B cell (primary cell): ENCODE measurements around the gene MTHFD1. TPM values are rescaled to one million over a fixed set of nuclear protein-coding genes. Genes with fewer than 3 reads are reported as not detected.

ENCODE experiments used
- ATAC-seq: fragments of 200-7000 bp; cut with Tn5 transposase; one replicate; pipeline ENCODE4 v1.10.0; 2021; ENCODE audit warnings: low read depth, mild to moderate bottlenecking, moderate number of reproducible peaks, moderate library complexity
- CTCF ChIA-PET: fragments of 350-600 bp; sonication (Branson Sonifier 250); formaldehyde crosslinking; loops from one replicate; lab custom pipeline; 2021; ENCODE audit warnings: antibody characterized with exemption, inconsistent platforms; lab: Charles Lee
- POLR2A ChIA-PET: fragments of 350-600 bp; sonication (Branson Sonifier 250); formaldehyde crosslinking; loops from one replicate; lab custom pipeline; 2021; ENCODE audit warnings: antibody characterized with exemption; lab: Charles Lee
- DNase-seq: peaks from one replicate; pipeline ENCODE4 v3.0.0; 2013
- H2AFZ ChIP-seq: 2 replicates; pipeline ENCODE4 v1.6.1; 2012; ENCODE audit warnings: mild to moderate bottlenecking, low read depth, low read length; ENCODE audit not compliant: insufficient read depth, poor library complexity, severe bottlenecking
- H3K27ac ChIP-seq, 2 donors: 1 replicate in 1 of 2; 2 replicates in 1 of 2; pipeline ENCODE4 v1.5.1; 2012 to 2013; ENCODE audit warnings: low read length in 2 of 2, mild to moderate bottlenecking in 2 of 2, moderate library complexity in 1 of 2
- H3K27me3 ChIP-seq, 4 experiments: fragments of 200-600 bp in 1 of 4; sonication (generic) in 1 of 4; replicated peaks in 1 of 4; 1 replicate in 2 of 4; 2 replicates in 2 of 4; pipeline versions ENCODE4 v1.6.1 to v1.7.0; 2013 to 2016; ENCODE audit warnings: low read length in 3 of 4, mild to moderate bottlenecking in 2 of 4, mixed read lengths in 1 of 4, moderate library complexity in 1 of 4; ENCODE audit not compliant: insufficient read depth in 4 of 4, control insufficient read depth in 3 of 4; ENCODE audit errors: control extremely low read depth in 1 of 4
- H3K36me3 ChIP-seq, 2 experiments: replicated peaks in 1 of 2; 1 replicate in 1 of 2; 2 replicates in 1 of 2; pipeline versions ENCODE4 v1.6.1 to v1.7.1; 2013; ENCODE audit warnings: low read length in 1 of 2; ENCODE audit not compliant: insufficient read depth in 2 of 2, control insufficient read depth in 1 of 2; ENCODE audit errors: control extremely low read depth in 1 of 2, extremely low read depth in 1 of 2
- H3K4me1 ChIP-seq, 2 donors: fragments of 200-600 bp in 1 of 2; sonication (generic) in 1 of 2; 1 replicate in 1 of 2; 2 replicates in 1 of 2; pipeline versions ENCODE4 v1.5.1 to v1.6.1; 2013 to 2017; ENCODE audit warnings: low read length in 2 of 2; ENCODE audit not compliant: control insufficient read depth in 2 of 2, insufficient read depth in 2 of 2
- H3K4me2 ChIP-seq: replicated peaks from 2 replicates; pipeline ENCODE3; 2012; ENCODE audit warnings: mild to moderate bottlenecking, low read depth, low read length; ENCODE audit not compliant: poor library complexity, severe bottlenecking
- H3K4me3 ChIP-seq, 5 experiments: fragments of 200-600 bp in 1 of 5; sonication (generic) in 1 of 5; 1 replicate in 3 of 5; 2 replicates in 2 of 5; pipeline versions ENCODE4 v1.5.1 to v1.7.0; 2011 to 2016; ENCODE audit warnings: low read length in 4 of 5, mild to moderate bottlenecking in 4 of 5, low read depth in 2 of 5, control low read depth in 1 of 5, moderate library complexity in 1 of 5; ENCODE audit not compliant: insufficient read depth in 1 of 5; ENCODE audit errors: control extremely low read depth in 1 of 5, extremely low read depth in 1 of 5
- H3K79me2 ChIP-seq: fragments of 200-600 bp; sonication (generic); one replicate; pipeline ENCODE4 v1.6.0; 2016; ENCODE audit warnings: low read length; ENCODE audit not compliant: control insufficient read depth, insufficient read depth
- H3K9ac ChIP-seq: fragments of 200-600 bp; sonication (generic); 2 replicates; pipeline ENCODE4 v1.6.1; 2017; ENCODE audit warnings: mild to moderate bottlenecking, low read length, moderate library complexity
- H3K9me3 ChIP-seq, 3 donors: one replicate each; pipeline versions ENCODE4 v1.6.1 to v1.7.1; 2013; ENCODE audit warnings: low read length in 2 of 3; ENCODE audit not compliant: control insufficient read depth in 2 of 3, insufficient read depth in 1 of 3; ENCODE audit errors: control extremely low read depth in 1 of 3
- H4K20me1 ChIP-seq: 2 replicates; pipeline ENCODE4 v1.6.0; 2012; ENCODE audit warnings: mild to moderate bottlenecking, low read length; ENCODE audit not compliant: insufficient read depth, control insufficient read depth, poor library complexity, severe bottlenecking
- H3K27ac Mint-ChIP-seq: one replicate; pipeline ENCODE4 v1.8.0; 2021; ENCODE audit warnings: mixed read lengths
- H3K27me3 Mint-ChIP-seq: one replicate; pipeline ENCODE4 v1.8.0; 2021; ENCODE audit warnings: mixed read lengths
- H3K4me1 Mint-ChIP-seq: one replicate; pipeline ENCODE4 v1.8.0; 2021; ENCODE audit warnings: mixed read lengths
- H3K4me3 Mint-ChIP-seq: one replicate; pipeline ENCODE4 v1.8.0; 2021; ENCODE audit warnings: mixed read lengths
- H3K9me3 Mint-ChIP-seq: one replicate; pipeline ENCODE4 v1.8.0; 2022; ENCODE audit warnings: mixed read lengths; ENCODE audit not compliant: insufficient read depth
- CTCF ChIP-seq: fragments of 200-600 bp; IDR thresholded peaks from one replicate; pipeline ENCODE4 v1.8.0; 2022; ENCODE audit warnings: antibody characterized with exemption, mild to moderate bottlenecking
- EZH2 ChIP-seq: IDR thresholded peaks from 2 replicates; pipeline ENCODE4 v1.6.1; 2012; ENCODE audit warnings: borderline replicate concordance, low read depth, mild to moderate bottlenecking, moderate library complexity, low read length; ENCODE audit not compliant: insufficient read depth, poor library complexity, severe bottlenecking
- WGBS: methylation state at CpG from one replicate; pipeline ENCODE4 v1.1.5; 2013; ENCODE audit warnings: missing lambda C conversion rate; ENCODE audit not compliant: insufficient coverage; 5-methylcytosine and 5-hydroxymethylcytosine counted together
- intact Hi-C: fragments of 100-400 bp; cut with micrococcal nuclease; formaldehyde crosslinking; loops from one replicate; pipeline ENCODE4 v1.10.0; 2022
- polyA plus RNA-seq: library from polyadenylated mRNA; depleted of rRNA; stranded (reverse); fragments of >200 nt; gene quantifications from 2 replicates; pipeline ENCODE4 v1.2.3, GENCODE V29; 2012
- total RNA-seq, 2 donors: library from RNA; stranded (reverse); fragments of 120-200 nt in 1 of 2; gene quantifications; 1 replicate in 1 of 2; 2 replicates in 1 of 2; pipeline versions ENCODE4 v1.2.3 to v1.2.4, GENCODE V29; 2013 to 2022

Gene MTHFD1
- total and polyA plus RNA-seq, 2 donors (not counting 1 experiment from before 2014, with no cell fraction given): 32.3 to 51.3 TPM

GRCh38 chr14:64447876-64448670 lies 59.9 kb downstream of the MTHFD1 start:
- peaks cover 57% of the 10 kb centered on the region for H3K4me1 Mint-ChIP-seq
- H2AFZ ChIP-seq: no peak overlapping the region
- 97% methylated on average over 3 of the region's 5 CpGs for WGBS
- peak overlapping the region in 1 of 2 donors; percentile 54 for H3K27ac ChIP-seq
- no peaks in the 10 kb centered on the region for H3K27me3 ChIP-seq
- ChIA-PET CTCF (interaction anchor here (1.6 to 5.5 kb wide), 2 partner anchors 13 to 17 kb away, joined by 7 to 43 read pairs; no protein-coding TSS in a partner anchor), POLR2A (interaction anchor here (0.5 kb wide), 1 partner anchor 63 kb away, joined by 3 read pairs; no protein-coding TSS in a partner anchor)
- H3K9me3 Mint-ChIP-seq: no peaks in the 10 kb centered on the region
- TF ChIP-seq CTCF (no peak), EZH2 (no peak)
- ATAC-seq: no peak
- H3K9me3 ChIP-seq: no peaks in the 10 kb centered on the region
- H3K4me3 Mint-ChIP-seq: no peak overlapping the region
- peaks cover 31 to 49% of the 10 kb centered on the region in 2 donors for H3K4me1 ChIP-seq
- peaks cover 11 to 21% of the 10 kb centered on the region in 2 experiments for H3K36me3 ChIP-seq
- no peaks in the 10 kb centered on the region for H3K79me2 ChIP-seq
- H3K4me3 ChIP-seq: no peak overlapping the region
- no peaks in the 10 kb centered on the region for H4K20me1 ChIP-seq
- no peak overlapping the region for H3K4me2 ChIP-seq
- intact Hi-C loops: loop anchor here (5.0 kb wide), 1 partner anchor 54 kb away; the partner anchor contains the start of genes ZBTB1 and ZBTB25
- no peaks in the 10 kb centered on the region for H3K27me3 Mint-ChIP-seq
- no peak overlapping the region for H3K9ac ChIP-seq
- no peak for DNase-seq
- H3K27ac Mint-ChIP-seq: peak overlapping the region; percentile 76

GRCh38 chr14:64450255-64450654 lies 62.1 kb downstream of the MTHFD1 start:
- no peaks in the 10 kb centered on the region for H3K27me3 Mint-ChIP-seq
- ATAC-seq (peak; percentile 64), DNase-seq (peak; percentile 26)
- H3K79me2 ChIP-seq: no peaks in the 10 kb centered on the region
- H3K4me2 ChIP-seq: peak overlapping the region; percentile 50
- peak overlapping the region; percentile 55 for H3K4me3 Mint-ChIP-seq
- no peaks in the 10 kb centered on the region for H3K27me3 ChIP-seq
- peaks cover 10 to 28% of the 10 kb centered on the region in 2 experiments for H3K36me3 ChIP-seq
- H3K27ac Mint-ChIP-seq: peak overlapping the region; percentile 86
- TF ChIP-seq EZH2 (no peak), CTCF (no peak)
- peak overlapping the region; percentile 55 to 59 for H3K27ac ChIP-seq
- H3K9me3 Mint-ChIP-seq: no peaks in the 10 kb centered on the region
- peaks cover 39% of the 10 kb centered on the region for H3K4me1 Mint-ChIP-seq
- peaks cover 20 to 33% of the 10 kb centered on the region in 2 donors for H3K4me1 ChIP-seq
- intact Hi-C loops: no loop called here
- no peak overlapping the region for H3K4me3 ChIP-seq
- POLR2A ChIA-PET: no interaction called here
- no CpG with 5 or more reads among the region's 2 CpGs for WGBS
- no peak overlapping the region for H3K9ac ChIP-seq
- H4K20me1 ChIP-seq: no peaks in the 10 kb centered on the region
- H3K9me3 ChIP-seq: no peaks in the 10 kb centered on the region
- CTCF ChIA-PET: interaction anchor here (0.7 to 5.5 kb wide), 5 partner anchors 9 to 45 kb away, joined by 3 to 43 read pairs (median 4); no protein-coding TSS in a partner anchor
- H2AFZ ChIP-seq: peak overlapping the region; percentile 15
